NCI-H1694 treated with DMSO at 0.1 percent for 48 hours (cell line): ENCODE data around the gene BRCA1.
"Not testable (repeated sequence)": the region's sequence is repeated elsewhere in the genome, so short reads cannot be mapped to it uniquely, and the experiment has no call there.

Experiments
- DNase-seq: peaks from one replicate; lab custom pipeline; 2025; lab: John Stamatoyannopoulos, UW

BRCA1 gene

DNA sequence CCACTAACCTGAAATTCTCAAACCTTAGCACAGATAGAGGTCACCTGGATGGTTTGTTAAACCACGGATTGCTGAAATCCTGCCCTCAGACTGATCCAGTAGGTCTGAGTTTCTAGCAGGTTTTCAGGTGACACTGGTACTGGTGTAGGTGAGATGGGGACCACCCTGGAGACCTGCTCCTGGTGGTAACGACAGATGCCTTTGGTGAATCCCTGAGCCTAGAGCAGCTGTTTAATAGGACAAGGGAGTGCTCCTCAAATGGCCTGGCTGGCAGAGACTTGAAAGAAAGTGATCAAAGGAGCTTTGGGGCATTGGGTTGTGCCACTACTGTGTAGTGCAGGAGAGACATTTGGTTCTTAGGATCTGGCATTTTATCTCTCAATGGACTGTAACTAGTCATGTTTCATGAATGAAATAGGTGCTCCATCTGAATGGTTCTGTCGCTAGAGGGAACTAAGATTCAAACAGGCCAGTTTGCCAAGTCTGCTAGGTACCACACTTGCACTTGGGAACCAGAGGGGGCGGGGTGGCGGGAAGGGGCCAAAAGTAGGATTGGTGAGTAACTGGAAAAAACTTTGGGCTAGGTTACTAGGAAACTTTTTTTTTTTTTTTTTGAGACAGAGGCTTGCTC is 121.5 kb downstream of the BRCA1 start:
- DNase-seq, result no peak

DNA sequence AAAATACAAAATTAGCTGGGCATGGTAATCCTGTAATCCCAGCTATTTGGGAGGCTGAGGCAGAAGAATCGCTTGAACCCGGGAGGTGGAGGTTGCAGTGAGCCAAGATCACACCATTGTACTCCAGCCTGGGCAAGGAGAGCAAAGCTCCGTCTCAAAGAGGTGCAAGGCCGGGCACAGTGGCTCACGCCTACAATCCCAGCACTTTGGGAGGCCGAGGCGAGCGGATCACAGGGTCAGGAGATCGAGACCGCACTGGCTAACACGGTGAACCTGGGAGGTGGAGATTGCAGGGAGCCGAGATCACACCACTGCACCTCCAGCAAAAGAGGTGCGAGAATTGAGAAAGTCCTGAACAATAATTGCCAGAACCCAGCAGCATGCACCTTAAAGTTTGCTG is 124.3 kb downstream of the BRCA1 start:
- not testable (repeated sequence) for DNase-seq

DNA sequence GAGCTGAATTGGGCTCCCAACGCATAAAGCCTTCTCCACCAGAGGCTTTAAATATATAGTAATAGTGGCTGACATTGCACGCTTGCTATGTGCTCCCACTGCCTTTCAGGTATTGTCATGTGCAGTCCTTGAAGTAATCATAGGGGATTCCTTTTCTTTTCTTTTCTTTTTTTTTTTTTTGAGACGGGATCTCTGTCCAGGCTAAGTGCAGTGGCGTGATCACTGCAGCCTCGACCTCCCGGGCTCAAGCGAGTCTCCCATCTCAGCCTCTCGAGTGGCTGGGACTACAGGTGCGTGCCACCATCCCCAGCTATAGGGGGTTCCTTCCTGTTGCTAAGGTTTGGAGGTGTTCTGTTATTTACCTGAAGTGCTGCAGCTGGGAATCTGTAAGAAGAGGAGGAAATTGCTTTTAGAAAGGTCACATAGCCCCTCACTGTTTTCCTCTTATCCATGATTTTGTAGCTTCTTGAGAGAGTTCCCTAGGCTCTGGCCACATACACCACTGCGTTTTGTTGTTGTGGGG is 126.1 kb downstream of the BRCA1 start:
- no peak for DNase-seq

DNA sequence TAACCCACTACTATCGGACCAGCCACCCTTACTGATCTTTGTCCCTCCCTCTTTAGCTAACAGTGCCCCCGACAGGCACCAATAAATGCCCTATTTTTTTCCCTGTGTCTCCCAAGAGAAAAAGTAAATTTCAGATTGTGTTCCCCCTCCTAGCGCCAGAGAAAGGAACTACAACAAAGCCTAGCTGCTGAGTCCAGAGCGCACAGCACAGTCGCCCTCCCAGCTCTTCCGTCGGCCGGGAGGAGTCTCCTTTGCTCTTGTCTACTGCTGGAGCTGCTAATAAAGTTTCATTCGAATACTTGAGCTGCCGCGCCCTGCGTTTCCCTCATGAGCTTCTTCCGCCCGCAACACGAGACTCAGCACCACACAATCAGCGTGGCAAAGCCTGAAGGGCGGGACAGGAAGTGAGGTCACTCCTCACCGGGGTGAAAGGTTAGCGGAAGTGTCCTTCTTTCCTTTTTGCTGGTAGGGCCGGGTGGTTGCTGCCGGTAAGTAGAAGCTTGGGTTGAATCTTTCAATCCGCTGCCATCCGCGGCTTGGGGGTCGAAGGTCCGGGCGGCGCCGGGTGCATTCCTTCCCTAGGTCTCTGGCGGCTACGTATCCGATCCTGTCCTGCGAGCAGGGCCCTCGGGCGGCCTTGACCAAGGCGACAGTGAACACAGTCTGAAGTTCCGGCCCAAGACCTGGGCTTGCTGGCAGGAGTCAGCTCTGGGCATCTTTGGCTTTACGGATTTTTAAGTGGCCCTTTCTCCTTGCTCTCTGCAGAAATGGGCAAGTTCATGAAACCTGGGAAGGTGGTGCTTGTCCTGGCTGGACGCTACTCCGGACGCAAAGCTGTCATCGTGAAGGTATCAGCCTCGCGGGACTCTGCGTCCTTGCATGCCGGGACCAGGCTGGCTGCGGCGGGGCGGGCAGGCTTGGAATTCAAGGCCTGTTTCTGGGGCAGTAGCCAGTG is 126.9 kb downstream of the BRCA1 start, which contains the start of gene RPL27:
RPL27 (plus strand) TSS at position 436 of the 955 bp plus-strand sequence; CDS start at position 768, 332 bp downstream.
- peak; percentile 99 for DNase-seq

DNA sequence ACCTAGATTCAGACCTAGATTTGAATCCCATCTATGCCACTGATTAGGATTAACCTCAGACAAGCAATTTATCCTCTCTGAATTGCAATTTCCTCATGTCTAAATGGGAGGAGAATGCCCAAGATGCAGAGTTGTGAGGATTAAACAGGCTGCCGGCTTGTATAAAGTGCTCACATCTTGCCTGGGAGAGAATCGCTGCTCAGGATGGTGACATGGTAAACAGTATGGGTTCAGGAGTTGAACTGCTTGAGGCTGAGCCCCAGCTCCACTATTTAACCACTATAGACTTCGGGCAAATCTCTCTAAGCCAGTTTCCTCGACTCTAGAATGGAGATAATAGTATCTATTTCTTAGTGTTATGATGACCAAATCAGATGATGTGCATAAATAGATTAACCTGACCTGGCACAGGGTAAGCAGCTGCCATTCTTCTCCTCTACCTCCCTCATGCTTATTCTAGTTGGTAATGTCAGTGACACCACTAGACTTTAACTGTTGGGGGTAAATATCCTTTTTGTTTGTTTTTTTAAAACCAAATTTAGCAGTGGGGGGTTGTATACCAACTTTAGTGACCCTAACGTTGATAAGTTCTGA is 127.7 kb downstream of the BRCA1 start:
- DNase-seq, result no peak
